NCI-H2081 (cell line): ENCODE data around the gene CNTNAP5.

Experiments used
- DNase-seq, 2 experiments: peaks; one replicate each; lab custom pipeline; 2025; lab: John Stamatoyannopoulos, UW

CNTNAP5 gene

DNA sequence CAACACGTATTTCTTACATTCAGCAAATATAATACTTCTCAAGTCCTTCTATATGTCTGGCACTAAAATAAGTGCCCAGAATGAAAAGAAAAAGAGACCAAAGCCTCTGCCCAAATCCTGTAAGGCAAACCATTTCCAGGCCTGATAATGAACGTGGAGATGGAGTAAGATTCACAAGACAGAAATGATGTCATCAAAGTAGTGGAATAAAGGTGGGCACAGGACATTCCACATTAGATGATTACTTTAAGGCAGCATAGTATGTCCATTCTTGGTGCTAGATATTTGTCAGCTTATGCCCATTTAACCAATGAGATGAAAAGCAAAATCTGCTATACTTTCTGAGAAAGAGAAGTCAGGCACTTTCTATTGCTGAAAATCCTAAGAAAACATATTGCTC lies 38.5 kb downstream of the CNTNAP5 start:
- DNase-seq = no peak

DNA sequence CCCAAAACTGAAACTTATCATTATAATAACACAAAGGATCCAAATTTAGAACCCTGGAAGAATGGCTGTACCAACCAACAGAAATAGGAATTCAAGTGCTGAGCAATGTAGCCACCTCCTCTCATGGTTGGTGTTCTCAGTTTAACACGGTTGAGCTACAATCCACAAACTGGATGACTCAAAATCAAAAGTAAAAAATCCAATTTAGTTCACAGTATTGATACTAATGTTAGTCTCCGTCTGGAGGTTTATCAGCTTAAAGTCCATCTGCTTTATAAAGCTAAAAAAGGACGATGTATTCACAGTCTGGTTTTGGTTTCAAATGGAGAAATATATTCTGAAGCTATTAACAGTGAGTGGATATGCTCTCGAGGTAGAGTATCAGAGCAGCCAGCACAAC lies 40.5 kb downstream of the CNTNAP5 start:
- DNase-seq = no peak

DNA sequence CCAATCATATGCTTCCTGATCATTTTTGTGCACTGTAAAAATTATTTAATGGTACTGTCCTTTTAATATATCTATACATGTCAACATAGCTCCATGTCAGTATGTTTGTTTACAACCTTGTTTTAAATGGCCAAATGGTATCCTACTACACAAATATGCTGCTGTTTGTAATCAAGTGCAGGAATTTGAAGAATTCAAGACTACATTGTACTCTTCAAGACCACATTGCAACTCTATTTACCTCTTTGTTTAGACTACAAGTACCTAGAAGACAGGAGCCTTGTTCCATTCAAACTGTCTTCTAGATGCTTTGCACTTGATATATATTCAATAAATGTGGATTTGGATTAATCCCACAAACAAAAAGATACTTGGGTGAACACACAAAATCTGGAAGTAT lies 41.7 kb downstream of the CNTNAP5 start:
- no peak for DNase-seq

DNA sequence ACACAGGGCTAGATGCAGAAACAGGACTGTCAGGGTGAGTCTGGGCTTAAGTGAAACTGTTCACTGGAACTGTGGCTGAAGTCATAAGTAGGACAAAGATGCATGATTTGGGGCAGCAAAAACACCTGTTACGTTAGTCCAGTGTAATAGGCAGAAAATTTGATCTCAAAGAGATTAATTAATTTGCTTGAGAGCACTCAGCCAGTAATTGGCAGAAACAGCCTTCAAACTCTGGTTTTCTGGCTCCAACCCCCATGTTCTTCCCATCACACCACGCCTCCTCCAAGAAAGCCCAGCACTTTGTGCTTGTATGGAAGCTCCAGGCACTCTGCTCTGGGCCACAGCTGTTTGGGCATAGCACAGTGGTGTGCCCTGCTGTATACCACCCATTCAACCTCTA lies 54.0 kb downstream of the CNTNAP5 start:
- no peak for DNase-seq

DNA sequence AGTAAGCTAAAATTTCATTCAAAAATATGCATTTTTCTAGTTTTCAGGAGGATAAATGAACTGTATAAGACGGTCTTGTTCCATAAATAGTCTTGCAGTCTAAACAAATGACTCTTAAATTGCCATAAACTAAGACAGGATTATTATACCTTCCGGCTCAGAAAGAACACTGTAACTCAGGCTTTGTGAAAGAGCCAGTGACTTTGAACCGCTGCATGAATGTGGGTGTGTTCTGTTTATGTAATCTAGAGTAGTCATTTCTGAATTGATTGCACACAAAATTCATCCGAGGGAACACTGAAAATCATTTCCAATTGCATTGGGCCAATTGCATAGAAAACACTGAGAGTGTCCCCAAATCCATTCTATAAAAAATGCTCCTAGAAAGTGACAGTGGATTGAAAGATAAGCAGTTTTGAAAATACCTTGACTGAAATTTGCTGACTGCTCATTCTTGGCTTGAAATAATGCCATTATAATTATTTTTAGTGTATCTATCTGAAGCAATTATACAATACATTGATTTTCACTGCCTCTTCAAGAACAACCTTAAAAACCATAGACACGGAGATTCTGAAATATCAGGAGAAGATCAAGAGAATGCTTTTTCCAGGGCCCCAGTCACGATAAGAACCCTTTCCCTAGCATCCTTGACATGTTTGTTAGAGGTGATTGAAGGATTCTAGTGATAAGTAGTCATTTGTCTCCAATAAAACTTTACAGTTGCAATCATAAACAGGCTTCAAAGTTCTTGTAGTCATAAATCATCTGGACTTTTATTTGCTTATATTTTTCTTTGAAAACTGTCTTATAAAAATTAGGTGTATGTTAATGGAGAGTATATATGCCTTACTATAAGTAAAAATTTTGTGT lies 55.4 kb downstream of the CNTNAP5 start:
- no peak for DNase-seq

DNA sequence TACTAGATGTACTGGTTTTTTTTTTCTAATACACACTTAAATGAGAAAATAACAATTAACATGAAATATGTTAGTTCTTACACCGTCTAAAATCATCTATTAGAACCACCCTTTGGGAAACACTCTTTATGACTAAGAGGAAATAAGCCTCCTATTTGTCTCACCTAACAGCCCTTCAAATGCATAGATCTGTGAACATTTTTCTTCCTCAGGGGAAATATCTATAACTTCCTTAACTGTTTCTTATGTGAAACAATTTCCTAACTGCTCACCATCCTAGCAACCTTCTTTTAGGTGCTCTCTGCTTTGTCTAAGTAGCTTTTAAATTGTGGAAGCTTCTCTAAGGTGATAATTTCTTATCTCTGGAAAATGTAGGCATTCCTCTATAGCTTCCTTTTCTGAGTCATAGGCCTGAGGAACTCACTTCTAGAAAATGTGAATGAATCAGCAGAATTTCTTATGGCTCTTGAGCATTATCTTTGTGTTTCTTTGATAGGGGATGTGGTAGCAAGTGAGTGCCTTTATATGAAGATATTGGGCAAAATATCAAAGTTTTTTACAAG lies 56.1 kb downstream of the CNTNAP5 start:
- no peak for DNase-seq

DNA sequence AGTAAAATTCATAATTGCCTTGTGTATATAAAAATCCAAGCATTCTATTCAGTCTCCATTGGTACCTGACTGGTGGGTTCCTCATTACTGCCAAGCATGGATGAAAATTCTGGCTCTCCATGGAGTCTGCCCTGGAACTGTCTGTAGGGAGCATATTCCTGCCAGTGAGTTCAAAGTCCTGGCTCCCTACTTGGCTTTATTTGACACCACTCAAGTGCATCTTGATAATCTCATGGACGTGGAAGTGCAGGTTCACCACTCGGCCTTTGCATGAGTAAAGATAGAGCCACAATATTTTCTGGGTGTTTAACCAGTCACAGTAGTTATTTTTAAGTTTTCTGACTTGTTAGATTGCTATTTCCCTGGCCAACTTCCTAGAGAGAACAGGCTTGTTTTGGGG lies 63.5 kb downstream of the CNTNAP5 start:
- no peak for DNase-seq

DNA sequence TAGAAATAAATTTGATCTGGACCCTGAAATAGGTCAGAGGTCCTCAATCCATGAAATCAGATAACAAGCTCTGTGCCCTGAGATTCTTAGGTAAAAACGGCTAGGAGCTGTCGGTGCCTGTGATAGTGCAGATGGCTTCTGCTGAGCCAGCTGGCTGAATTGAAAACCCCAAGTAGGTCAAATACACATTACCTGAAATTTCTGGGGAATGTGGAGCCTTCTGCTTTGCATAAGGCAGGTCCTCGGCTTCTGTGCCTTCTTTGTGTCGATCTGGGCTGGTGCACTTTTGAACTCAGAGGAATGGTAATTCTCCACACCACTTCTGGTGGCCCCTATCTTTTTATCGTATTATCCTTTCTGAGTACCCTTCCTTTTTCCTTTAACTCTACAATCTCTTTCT lies 66.6 kb downstream of the CNTNAP5 start:
- no peak for DNase-seq

DNA sequence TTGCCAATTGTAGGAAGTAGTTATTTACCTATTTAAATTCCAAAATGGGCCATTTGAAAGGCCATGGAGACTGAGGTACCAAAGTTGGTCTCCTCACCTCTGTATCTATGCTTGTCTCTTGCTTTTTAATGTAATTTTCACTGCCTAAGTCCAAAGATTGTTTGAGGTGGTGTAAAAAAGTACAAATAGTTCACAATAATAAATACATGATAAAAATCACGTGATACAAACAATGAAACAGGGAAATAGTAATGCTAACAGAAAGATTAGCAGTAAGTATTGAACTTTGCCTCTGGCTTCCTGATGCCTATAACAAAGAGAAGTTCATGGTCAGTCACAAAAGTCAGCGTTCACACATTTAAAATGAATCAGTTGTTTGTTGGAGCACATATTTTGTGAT lies 67.6 kb downstream of the CNTNAP5 start:
- DNase-seq = no peak

DNA sequence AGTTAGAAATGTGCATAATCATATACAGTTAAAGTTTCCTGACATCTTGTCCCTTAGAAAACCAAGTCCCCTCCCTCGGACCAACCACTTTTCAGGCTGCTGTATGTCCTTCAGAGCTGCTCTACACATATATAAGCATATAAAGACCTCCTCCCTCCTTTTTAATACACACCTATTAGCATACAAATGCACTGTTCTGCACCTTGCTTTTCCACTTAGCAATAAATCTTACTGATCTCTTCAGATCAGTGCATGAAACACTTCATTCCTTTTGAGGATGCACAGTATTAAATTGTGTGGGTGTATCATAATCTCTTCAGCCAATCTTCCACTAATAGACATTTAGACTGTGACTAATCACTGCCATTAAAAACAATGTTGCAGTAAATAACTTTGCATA lies 79.8 kb downstream of the CNTNAP5 start:
- no peak for DNase-seq

DNA sequence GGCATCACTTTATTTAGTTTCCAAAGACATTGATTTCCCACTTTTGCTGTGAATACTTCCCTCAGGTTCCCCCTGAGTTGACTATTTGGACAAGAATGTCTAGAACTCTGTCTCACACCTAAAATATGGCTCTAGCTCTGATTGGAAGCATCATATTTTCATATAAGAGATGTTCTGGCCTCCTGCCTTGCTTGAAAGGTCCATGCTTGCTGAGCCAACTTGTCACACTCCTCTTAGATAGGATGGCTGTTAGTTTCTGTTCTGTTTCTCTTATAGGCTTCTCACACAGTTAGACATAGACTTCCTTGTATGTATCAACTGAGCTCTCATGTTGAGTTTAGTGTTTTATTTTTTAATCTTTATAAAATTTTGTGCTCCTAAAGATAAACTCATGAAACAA lies 87.1 kb downstream of the CNTNAP5 start:
- no peak for DNase-seq

DNA sequence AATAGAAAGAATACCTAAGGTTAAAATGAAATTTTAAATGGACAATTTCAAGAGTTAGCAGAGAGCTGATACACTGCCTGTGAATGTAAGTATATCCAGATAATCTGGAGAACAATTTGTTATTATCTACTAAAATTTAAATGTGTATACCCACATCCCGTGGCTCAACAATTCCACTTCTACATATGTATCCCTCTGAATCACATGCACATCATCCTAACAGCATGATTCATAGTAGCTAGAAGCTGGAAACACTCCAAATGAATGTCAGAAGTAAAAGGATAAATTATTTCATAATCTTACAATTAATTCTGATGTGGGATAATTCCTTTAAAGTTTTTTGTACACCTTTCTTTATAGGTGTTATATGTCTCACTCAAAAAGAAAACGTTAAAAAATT lies 87.9 kb downstream of the CNTNAP5 start:
- no peak for DNase-seq

DNA sequence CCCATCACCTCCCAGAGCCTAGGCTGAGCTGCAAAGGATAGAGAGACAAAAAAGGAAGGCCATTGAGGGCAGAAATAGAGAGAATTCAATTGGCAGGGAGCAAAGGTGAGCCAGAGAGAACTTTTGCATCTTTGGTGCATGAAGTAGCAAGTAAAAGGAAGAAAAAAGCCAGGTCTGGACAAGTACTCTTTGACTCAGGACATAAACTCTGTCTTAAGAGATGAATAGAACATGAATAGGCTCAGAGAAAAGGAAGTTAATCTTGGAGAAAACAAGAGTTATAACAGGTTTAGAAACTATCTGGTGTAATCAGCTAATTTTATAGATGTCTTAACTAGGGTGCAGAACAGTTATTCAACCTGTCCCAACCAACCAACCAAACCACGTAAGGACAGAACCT lies 95.2 kb downstream of the CNTNAP5 start:
- no peak for DNase-seq

DNA sequence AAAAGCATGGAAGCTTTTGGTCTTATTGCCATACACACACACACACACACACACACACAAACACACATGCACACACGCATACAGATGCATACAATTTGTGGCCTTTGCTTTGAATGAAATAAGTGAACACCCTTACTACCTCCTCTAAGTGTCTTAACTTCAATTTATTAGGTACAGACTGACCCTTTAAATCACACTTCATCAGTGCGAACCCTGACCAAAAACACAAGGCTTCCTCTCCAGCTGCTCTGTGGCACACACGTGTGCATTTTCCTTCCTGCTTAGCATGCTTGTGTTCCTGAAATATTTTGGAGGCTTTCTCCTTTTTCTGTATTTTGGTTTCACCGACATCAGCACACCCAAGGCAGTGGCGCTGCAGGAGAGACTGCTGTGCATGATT lies 96.0 kb downstream of the CNTNAP5 start:
- DNase-seq = no peak

DNA sequence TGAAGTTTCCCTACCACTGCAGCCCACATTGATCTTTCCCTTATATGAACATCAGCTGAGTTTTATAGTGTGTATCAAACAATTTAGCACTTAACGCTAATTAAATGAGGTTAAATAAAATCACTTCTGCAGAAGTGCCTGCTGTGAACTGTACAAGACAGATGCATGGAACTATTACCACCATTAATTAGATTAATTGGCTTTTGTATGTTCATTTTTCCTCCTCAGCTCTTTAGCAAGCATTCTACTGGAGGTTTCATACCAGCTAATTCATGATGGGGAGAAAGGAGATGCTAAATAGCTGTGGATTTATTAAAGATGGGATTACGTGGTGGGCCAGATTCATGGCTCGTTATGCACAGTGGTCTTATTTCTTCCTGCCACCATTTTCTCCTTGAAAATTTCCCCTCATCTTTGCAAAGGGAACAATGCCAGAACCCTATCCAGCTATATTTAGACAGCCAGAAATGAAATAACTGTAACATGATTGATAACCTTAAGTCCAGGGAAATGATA lies 96.7 kb downstream of the CNTNAP5 start:
- DNase-seq = no peak

DNA sequence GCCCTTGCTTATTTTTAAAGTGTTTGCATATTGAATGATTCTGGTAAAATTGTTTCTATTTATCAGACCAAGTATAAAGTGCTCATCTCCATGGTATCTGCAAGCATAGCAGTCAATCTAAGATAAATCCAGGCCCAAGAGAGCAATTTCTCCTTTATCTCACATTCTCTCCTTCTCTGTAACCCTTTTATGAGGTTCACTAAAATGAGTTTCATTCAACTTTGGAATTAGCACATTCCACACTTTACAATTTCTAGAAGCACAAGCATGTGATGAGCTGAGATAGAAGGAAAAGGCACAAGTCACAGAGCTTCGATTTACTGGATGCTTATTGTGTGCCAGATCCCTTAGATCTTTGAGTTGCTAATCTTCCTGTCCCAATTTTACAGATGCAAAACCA lies 97.3 kb downstream of the CNTNAP5 start:
- DNase-seq = no peak

DNA sequence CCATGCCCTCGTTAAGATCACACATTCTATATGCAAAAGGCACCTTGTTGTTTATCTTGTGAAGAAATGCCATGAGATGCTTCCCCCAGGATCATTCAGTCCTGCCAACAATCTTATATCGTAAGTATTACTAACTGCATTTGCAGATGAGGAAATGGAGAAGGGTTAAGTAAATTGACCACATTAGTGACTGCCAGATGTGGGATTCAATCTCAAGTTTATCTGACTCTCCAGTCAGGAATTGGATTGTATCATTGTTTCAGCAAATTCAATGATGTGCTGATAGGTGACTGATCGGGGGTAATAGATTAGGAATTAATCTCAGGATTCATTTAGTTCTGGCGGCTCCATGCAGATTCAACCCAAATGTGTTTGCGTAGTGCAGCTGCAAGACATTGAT lies 106.2 kb downstream of the CNTNAP5 start:
- DNase-seq = no peak

DNA sequence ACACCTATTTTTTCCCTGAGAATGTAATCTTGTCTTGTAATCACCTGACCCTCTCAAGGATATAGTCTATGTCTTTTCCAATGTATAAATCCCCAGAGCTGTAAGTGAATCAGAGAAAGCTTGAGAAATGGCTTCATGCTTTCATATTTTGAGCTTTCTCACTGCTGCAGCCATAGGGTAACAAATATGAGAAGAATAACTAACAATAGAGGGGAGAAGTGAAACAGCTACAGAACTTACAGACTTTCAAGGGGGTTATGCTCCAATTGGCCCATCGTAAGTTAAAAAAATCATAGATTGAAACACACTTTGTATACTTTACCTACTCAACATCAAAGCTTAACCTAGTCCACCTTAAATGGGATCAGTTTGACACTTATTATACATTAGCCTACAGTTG lies 111.0 kb downstream of the CNTNAP5 start:
- DNase-seq = no peak

DNA sequence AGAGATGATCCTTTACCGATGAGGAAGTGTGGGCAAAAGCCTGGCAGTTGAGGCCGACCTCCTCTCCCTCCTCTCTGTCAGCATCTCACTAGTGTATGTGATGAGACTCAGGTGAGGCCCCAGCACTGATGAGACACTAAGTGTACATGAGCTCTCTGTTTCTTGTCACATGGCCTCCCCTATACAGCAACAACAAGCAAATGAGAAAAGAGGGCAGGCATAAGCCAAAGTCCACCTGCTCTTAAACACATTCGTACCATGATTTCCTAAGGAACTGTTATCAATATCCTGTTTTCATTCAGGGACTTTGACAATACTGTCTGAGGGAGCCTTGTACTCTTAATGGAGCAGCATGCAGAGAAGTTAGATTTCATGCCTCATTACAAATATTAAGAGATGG lies 113.0 kb downstream of the CNTNAP5 start:
- DNase-seq = no peak

DNA sequence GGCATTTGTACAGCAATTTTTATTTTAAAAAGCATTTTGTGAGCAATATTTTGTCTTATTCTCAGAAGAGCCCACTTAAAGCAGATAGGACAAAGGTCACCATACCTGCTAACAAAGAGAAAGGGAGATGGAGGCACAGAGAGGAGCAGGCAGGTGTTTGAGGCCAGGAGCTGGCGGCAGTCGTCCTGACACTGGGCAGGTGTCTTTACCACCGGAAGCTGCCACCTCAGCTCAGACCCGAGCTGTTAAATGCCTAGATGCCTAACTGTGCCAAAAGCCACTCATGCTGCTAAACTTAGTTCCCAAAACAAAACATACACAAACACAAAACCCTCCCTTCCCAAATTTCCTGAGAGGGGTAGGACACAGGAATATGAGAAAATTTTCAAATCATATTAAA lies 120.9 kb downstream of the CNTNAP5 start:
- peak; percentile 27 to 69 for DNase-seq

DNA sequence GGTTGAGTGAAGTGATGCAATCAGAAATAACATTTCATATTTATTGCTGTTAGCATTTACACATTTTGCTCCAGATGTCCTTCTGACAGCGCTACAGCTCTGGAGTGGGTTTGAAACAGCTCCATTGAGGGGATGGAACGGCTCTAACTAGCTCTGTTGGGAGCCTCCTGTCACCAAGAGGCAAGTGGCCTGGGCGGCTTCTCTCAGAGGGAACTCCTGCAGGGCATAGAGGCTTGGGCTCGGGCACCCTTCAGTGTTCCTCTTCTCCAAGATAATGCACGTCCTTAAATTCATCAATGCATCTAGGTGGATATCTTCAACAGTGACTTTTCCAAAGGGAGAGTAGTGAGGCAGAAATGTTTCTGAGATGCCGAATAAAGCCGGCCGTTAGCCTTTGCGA lies 122.5 kb downstream of the CNTNAP5 start:
- DNase-seq = no peak

DNA sequence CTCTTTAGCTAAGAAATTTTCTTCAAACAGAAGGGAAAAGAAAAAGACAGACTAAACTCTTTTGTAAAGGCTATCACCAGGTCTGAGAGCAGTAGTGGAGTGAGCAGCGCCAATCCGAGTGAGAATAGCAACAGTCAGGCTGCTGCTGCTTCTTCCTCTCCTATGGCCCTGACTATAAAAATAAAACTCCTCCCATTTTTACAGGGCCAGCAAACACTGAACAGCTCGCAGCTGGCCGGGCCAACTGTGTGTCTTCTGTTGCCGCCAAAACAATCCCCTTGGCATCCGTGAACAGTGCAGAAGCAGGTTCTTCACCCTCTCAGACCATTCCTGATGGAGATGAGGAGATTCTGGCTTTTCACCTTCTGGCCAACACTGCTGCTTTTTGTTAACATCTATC lies 124.5 kb downstream of the CNTNAP5 start:
- no peak for DNase-seq

DNA sequence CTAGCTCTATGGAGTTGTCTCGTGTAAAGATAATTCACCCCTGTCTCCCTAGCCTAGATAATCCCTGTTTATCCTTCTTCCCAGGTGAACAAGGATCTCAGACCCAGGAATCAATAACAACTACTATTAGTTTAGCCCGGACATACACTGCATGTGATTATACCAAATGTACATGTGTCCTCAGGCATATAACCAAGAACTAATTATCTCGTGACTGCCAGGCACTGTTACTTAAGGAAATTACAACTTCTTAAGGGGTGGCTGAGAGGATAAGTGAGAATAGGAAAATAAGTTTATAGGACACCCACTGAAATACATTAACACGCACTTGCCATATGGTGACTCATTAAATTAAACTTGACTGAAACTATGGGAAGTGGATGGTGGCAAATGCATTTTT lies 126.6 kb downstream of the CNTNAP5 start:
- no peak for DNase-seq

DNA sequence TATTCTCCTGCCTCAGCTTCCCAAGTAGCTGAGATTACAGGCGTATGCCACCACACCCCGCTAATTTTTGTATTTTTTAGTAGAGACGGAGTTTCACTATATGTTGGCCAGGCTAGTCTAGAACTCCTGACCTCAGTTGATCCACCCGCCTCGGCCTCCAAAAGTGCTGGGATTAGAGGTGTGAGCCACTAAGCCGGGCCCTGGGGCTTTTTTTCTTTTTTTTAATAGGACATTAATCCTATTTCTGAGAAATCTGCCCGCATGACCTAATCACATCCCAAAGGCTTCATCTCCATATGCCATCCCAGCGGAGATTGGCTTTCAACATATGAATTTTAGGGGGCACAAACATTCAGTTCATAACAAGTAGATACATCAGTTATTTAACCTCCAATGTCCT lies 128.6 kb downstream of the CNTNAP5 start:
- DNase-seq = no peak
